Measurements from ENCODE around the gene STAU1.

The STAU1 gene

DNA sequence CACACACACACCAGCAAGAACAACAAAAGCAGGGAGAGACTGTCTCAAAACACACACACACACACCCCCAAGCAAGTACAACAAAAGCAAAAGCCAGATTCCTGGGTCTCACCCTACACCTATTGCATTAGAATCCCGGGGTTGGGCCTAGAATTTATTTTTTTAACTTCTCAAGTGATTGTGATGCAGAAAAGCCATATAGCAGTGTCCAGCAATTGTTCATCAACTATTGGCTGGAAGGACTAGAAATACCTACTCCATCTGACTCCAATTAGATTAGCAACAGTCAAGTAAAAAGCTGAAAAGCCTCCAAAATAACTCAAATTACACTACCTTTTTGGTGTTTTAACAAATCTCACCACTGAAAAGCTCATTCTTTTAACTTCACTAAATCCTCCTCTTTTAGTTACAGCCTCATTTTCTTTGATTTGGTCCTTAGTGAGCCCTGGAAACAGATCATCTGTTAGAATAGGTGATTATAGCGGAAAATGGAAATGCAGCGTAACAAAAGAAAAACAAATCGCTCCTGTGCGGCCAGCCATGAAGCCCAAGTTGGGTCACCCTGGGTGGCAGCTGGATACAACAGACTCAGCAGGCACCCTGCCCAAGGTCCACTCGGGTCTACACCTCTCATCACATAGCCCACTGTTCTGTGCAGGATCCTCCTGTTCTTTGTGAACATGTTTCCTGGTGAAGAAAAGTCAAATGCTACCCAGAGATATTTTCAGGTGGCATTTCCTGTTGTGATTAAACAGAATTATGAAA is 38.7 kb downstream of the STAU1 start:
- Histone ChIP-seq H3K27ac (replicated peaks) (no peak overlapping the region), H3K27me3 (ENCODE audit: insufficient read depth, poor library complexity, severe bottlenecking) (no peaks in the 10 kb centered on the region), H3K4me3 (replicated peaks; ENCODE audit: insufficient read depth, low read length) (no peak overlapping the region)
- TF ChIP-seq GABPA (IDR thresholded peaks at IDR 0.05; ENCODE audit: low read depth) (no peak), POLR2AphosphoS5 (IDR thresholded peaks at IDR 0.05; ENCODE audit: low read depth) (no peak)
- TF ChIP-seq, protein P1, sequence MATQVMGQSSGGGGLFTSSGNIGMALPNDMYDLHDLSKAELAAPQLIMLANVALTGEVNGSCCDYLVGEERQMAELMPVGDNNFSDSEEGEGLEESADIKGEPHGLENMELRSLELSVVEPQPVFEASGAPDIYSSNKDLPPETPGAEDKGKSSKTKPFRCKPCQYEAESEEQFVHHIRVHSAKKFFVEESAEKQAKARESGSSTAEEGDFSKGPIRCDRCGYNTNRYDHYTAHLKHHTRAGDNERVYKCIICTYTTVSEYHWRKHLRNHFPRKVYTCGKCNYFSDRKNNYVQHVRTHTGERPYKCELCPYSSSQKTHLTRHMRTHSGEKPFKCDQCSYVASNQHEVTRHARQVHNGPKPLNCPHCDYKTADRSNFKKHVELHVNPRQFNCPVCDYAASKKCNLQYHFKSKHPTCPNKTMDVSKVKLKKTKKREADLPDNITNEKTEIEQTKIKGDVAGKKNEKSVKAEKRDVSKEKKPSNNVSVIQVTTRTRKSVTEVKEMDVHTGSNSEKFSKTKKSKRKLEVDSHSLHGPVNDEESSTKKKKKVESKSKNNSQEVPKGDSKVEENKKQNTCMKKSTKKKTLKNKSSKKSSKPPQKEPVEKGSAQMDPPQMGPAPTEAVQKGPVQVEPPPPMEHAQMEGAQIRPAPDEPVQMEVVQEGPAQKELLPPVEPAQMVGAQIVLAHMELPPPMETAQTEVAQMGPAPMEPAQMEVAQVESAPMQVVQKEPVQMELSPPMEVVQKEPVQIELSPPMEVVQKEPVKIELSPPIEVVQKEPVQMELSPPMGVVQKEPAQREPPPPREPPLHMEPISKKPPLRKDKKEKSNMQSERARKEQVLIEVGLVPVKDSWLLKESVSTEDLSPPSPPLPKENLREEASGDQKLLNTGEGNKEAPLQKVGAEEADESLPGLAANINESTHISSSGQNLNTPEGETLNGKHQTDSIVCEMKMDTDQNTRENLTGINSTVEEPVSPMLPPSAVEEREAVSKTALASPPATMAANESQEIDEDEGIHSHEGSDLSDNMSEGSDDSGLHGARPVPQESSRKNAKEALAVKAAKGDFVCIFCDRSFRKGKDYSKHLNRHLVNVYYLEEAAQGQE (IDR thresholded peaks at IDR 0.05; ENCODE audit: insufficient replicate concordance, low read depth) = no peak
- no peak for DNase-seq (ENCODE audit: low read depth in 1 of 2, low spot score in 1 of 2)

DNA sequence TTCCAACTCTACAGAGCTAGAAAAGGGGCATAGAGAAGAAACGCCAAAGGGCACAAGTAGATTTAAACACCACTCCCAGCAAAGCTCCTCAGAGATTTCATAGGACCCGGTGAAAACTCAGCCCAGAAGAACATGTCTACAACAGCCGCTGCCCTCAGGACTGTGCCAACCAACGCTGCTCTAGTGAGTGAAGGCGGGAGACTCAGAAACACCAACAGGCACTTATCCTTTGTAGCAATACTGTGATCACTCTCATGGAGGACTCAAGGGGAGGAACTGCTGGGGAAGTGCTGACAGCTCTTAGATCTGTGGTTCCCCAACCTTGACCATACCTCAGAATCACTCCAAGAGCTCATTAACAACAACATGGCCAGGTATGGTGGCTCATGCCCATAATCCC is 39.5 kb downstream of the STAU1 start:
- Histone ChIP-seq H3K4me3 (replicated peaks; ENCODE audit: insufficient read depth, low read length) (no peak overlapping the region), H3K27me3 (ENCODE audit: insufficient read depth, poor library complexity, severe bottlenecking) (no peaks in the 10 kb centered on the region), H3K27ac (replicated peaks) (no peak overlapping the region)
- TF ChIP-seq GABPA (IDR thresholded peaks at IDR 0.05; ENCODE audit: low read depth) = no peak
- no peak for TF ChIP-seq POLR2AphosphoS5 (IDR thresholded peaks at IDR 0.05; ENCODE audit: low read depth)
- DNase-seq (ENCODE audit: low read depth in 1 of 2, low spot score in 1 of 2) = no peak

DNA sequence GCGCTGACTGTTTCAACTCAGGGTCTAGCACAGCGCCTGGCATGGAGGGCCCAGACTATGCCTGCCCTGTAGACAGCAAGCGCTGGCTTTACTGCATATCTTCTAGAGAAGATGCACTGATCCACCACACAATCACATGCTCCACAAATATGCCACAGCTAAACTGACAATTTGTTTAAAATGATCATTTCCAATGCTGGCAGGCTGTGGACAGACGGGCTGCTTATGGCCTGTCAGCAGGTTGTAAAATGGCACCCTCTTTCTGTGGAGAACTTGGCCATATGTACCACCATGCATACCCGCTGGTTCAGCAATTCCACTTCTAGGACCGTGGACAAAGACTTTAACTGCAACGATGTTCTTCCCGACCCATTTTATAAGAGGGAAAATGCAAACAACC is 40.8 kb downstream of the STAU1 start:
- H3K4me3 ChIP-seq (replicated peaks; ENCODE audit: insufficient read depth, low read length) = no peak overlapping the region
- DNase-seq (ENCODE audit: low read depth in 1 of 2, low spot score in 1 of 2) = no peak
- TF ChIP-seq POLR2AphosphoS5 (IDR thresholded peaks at IDR 0.05; ENCODE audit: low read depth) = no peak
- no peaks in the 10 kb centered on the region for H3K27me3 ChIP-seq (ENCODE audit: insufficient read depth, poor library complexity, severe bottlenecking)
- H3K27ac ChIP-seq (replicated peaks) = no peak overlapping the region

DNA sequence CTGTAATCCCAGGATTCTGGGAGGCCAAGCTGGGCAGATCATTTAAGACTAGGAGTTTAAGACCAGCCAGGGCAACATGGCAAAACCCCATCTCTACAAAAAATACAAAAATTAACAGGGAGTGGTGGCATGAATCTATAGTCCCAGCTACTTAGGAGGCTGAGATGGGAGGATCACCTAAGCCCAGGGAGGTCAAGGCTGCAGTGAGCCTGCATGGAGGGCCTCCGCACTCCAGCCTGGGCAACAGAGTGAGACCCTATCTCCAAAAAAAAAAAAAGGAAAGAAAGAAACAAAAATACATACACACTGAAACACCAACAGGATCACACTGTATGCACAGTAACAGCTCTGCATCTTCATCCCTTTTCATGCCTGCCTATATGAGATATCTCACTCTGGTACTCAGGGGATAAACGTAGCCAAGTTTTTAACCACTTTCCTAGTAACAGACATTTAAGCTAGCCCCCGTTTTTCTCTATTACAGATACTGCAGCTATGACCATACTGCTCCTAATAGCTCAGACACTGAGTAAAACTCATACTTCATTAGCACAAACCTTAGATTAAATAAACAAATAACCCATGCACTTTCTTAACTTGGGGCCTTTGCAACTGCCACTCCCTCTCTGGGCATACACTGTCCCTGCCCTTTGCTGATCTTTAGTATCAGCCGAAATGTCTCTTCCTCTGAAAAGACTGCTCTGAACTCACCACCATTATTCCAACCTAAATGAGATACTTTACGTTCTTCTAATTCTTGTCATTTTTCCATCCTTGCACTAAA is 41.5 kb downstream of the STAU1 start:
- H3K4me3 ChIP-seq (replicated peaks; ENCODE audit: insufficient read depth, low read length) = no peak overlapping the region
- no peak overlapping the region for H3K27ac ChIP-seq (replicated peaks)
- no peaks in the 10 kb centered on the region for H3K27me3 ChIP-seq (ENCODE audit: insufficient read depth, poor library complexity, severe bottlenecking)
- no peak for TF ChIP-seq SPI1 (IDR thresholded peaks at IDR 0.05; ENCODE audit: borderline replicate concordance, low read depth)
- TF ChIP-seq, protein P2, sequence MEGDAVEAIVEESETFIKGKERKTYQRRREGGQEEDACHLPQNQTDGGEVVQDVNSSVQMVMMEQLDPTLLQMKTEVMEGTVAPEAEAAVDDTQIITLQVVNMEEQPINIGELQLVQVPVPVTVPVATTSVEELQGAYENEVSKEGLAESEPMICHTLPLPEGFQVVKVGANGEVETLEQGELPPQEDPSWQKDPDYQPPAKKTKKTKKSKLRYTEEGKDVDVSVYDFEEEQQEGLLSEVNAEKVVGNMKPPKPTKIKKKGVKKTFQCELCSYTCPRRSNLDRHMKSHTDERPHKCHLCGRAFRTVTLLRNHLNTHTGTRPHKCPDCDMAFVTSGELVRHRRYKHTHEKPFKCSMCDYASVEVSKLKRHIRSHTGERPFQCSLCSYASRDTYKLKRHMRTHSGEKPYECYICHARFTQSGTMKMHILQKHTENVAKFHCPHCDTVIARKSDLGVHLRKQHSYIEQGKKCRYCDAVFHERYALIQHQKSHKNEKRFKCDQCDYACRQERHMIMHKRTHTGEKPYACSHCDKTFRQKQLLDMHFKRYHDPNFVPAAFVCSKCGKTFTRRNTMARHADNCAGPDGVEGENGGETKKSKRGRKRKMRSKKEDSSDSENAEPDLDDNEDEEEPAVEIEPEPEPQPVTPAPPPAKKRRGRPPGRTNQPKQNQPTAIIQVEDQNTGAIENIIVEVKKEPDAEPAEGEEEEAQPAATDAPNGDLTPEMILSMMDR (IDR thresholded peaks at IDR 0.05; ENCODE audit: insufficient read depth, low read length) = no peak
- no peak for TF ChIP-seq POLR2AphosphoS5 (IDR thresholded peaks at IDR 0.05; ENCODE audit: low read depth)
- no peak for TF ChIP-seq GABPA (IDR thresholded peaks at IDR 0.05; ENCODE audit: low read depth)
- TF ChIP-seq, protein P1 (IDR thresholded peaks at IDR 0.05; ENCODE audit: insufficient replicate concordance, low read depth) = no peak
- no peak for DNase-seq (ENCODE audit: low read depth in 1 of 2, low spot score in 1 of 2)

DNA sequence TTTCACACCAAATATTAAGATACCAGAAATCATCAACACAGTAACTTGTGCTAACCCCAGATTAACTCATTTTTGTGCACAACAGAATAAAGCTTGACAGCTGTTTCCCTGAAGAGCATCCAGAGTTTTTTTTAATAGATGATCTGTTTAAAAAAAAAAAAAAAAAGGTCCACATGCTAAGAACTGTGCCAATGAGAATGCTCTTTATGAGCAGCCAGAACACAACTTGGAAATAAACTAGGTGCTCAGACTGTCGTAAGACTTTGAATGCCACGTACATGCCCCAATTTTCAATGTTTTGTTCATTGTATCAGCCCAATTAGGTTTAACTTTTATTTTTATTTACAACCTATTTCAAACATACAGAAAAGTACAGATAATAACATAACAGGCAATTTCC is 47.3 kb downstream of the STAU1 start:
- Histone ChIP-seq H3K27me3 (ENCODE audit: insufficient read depth, poor library complexity, severe bottlenecking) (no peaks in the 10 kb centered on the region), H3K4me3 (replicated peaks; ENCODE audit: insufficient read depth, low read length) (no peak overlapping the region), H3K27ac (replicated peaks) (no peak overlapping the region)
- no peak for DNase-seq (ENCODE audit: low read depth in 1 of 2, low spot score in 1 of 2)
- TF ChIP-seq, protein P1 (IDR thresholded peaks at IDR 0.05; ENCODE audit: insufficient replicate concordance, low read depth) = no peak
- TF ChIP-seq, protein P2 (IDR thresholded peaks at IDR 0.05; ENCODE audit: insufficient read depth, low read length) = no peak
- no peak for TF ChIP-seq SPI1 (IDR thresholded peaks at IDR 0.05; ENCODE audit: borderline replicate concordance, low read depth)
- no peak for TF ChIP-seq GABPA (IDR thresholded peaks at IDR 0.05; ENCODE audit: low read depth)
- no peak for TF ChIP-seq POLR2AphosphoS5 (IDR thresholded peaks at IDR 0.05; ENCODE audit: low read depth)

Data from HL-60 (cell line).